ENCODE measurements around the gene RGL3.

The RGL3 gene

DNA sequence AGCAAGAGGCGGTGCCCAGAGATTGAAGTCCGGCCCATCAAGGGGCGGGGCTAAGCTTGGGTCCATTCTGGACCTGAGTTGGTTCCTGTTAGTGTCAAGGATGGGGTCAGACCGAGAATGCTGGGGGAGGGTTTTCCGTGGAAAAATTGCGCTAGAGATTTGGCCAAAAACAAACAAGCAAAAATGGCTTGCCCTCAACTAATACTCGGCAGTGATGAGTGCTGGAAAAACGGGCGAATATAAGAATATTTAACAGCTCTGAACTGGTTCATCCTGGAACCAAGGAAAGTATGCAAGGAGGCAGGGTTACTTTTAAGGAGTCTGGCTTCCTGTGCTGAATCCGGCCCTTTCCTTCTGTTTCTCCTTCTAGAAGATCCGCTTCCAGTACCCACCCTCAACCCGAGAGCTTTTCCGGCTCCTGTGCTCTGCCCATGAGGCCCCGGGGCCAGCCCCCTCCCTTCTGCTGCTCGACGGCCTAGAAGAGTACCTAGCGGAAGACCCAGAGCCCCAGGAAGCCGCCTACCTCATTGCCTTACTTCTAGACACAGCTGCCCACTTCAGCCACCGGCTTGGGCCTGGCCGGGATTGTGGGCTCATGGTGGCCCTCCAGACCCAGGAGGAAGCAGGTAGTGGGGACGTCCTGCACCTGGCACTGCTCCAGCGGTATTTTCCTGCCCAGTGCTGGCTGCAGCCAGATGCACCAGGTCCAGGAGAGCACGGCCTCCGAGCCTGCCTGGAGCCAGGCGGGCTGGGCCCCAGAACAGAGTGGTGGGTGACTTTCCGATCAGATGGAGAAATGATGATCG is 43.8 kb downstream of the RGL3 start:
- in situ Hi-C loops (cut with MboI; ENCODE audit: low sequenced_read_pairs, unreplicated experiment): no loop called here
- no peak for TF ChIP-seq CTCF (IDR thresholded peaks at IDR 0.05; ENCODE audit: borderline replicate concordance, control extremely low read depth, extremely low read depth, insufficient read depth, missing control alignments)
- peak; percentile 77 for DNase-seq (ENCODE audit: low spot score)

DNA sequence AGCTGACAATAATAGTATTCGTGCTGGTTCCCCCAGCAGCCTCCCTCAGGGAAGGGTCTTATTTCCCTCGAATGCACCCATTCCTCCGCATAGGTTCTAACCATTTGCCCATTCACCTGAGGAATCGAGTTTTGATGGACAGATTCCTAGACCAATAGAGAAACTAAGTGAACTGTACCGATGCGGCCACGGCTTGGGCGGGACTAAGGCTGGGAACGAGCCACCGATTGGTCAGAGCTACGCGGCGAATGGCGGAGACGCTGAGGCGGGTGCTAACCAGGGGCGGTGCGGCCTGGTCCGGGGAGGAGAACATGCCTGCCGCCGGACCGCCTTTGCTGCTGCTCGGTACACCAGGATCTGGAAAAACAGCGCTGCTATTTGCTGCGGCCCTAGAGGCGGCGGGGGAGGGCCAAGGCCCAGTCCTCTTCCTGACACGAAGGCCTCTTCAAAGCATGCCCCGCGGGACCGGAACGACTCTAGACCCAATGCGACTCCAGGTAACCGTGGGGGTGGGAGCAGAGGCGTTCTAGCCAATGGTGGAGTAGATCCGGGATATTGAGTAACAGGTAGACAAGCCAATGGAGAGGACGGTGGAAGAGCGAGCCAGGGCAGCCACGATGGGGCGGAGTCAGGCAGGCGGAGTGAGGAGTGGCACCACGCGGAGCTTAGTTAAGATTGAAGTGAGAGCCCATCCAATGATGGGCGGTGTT is 44.5 kb downstream of the RGL3 start, which contains the start of gene SWSAP1:
Gene SWSAP1 (plus strand): TSS at position 234 of the 710 bp plus-strand sequence. CDS start 15 bp downstream, at position 249.
- in situ Hi-C loops (cut with MboI; ENCODE audit: low sequenced_read_pairs, unreplicated experiment): no loop called here
- TF ChIP-seq CTCF (IDR thresholded peaks at IDR 0.05; ENCODE audit: borderline replicate concordance, control extremely low read depth, extremely low read depth, insufficient read depth, missing control alignments): no peak

DNA sequence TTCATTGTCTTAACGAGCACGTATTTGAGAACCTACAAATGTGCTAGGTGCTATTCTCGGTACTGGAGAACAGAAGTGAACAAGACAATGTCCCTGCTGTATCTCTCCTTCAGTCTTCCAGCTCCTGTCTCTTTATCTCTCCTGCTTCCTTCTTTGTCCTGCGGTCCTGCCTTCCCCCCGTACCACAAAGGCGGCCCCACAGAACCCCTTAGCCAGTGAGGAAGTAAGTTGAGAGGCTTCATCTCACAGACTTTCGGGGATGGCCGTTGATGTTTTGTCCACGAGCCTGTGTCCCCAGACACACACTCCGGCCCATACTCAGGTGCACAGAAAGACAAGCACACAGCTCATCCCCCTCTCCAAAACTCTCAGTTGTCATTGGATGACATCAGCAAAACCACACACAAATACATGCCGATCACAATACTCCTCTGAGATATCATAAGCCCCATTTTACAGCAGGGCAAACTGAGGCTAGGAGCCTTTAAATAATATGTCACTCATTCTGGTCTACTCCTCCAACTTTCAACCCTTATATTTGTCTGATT is 45.2 kb downstream of the RGL3 start:
- peak; percentile 41 for DNase-seq (ENCODE audit: low spot score)
- in situ Hi-C loops (cut with MboI; ENCODE audit: low sequenced_read_pairs, unreplicated experiment): no loop called here
- TF ChIP-seq CTCF (IDR thresholded peaks at IDR 0.05; ENCODE audit: borderline replicate concordance, control extremely low read depth, extremely low read depth, insufficient read depth, missing control alignments): no peak

More for the DNA sequence above, 44.5 kb downstream of the RGL3 start, which contains the start of gene SWSAP1:
- peak; percentile 98 for DNase-seq (ENCODE audit: low spot score)

DNA sequence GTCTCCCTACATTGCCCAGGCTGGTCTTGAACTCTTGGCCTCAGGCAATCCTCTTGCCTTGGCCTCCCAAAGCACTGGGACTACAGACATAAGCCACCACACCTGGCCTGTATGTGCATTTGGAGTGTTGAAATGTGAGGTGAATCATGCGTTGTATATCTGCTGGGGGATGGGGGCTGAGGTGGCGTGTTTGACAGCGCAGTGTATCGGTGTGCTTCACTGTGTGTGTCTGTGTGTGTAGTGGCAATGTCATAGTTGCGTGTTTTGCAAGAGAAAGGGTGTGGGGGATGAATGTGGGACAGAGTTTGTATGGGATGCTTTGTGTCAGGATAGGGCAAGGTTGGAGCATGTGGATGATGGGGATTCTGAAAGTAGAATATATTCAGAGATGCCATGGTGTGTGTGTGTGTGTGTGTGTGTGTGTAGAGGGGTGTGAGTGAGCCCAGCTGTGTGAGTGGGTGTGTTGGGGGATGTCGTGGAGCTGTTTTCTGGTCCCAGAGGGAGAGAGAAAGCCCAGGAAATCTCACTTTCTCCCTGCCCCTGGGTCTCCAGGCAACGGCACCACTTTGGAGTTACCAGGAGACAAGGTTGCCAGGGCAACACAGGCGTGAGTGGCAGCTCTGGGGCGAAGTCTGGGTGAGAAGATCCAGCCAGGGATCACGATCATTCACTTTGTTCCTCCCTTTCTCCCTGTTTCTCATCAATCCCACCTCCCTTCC is 45.8 kb downstream of the RGL3 start:
- no peak for TF ChIP-seq CTCF (IDR thresholded peaks at IDR 0.05; ENCODE audit: borderline replicate concordance, control extremely low read depth, extremely low read depth, insufficient read depth, missing control alignments)
- in situ Hi-C loops (cut with MboI; ENCODE audit: low sequenced_read_pairs, unreplicated experiment): no loop called here

DNA sequence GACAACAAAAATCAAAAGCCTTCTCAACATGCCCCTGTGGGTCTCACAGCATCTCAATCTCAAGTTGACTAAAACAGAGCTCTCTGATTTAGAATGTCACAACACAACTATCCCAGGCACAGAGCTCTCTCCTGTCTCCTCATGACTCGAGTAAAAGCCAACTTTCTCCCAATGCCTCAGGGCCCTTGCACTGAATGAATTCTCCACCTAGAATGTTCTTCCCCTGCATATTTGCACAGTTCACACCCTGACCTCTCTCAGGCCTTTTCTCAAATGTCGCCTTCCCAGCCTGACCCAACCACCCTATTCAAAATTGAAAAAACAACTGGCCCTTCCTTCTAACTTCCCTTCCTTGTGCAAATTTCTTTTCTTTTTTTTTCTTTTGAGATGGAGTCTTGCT is 48.4 kb downstream of the RGL3 start:
- DNase-seq (ENCODE audit: low spot score): no peak
- TF ChIP-seq CTCF (IDR thresholded peaks at IDR 0.05; ENCODE audit: borderline replicate concordance, control extremely low read depth, extremely low read depth, insufficient read depth, missing control alignments): no peak
- in situ Hi-C loops (cut with MboI; ENCODE audit: low sequenced_read_pairs, unreplicated experiment): no loop called here

More for the DNA sequence above, 45.8 kb downstream of the RGL3 start:
- no peak for DNase-seq (ENCODE audit: low spot score)

DNA sequence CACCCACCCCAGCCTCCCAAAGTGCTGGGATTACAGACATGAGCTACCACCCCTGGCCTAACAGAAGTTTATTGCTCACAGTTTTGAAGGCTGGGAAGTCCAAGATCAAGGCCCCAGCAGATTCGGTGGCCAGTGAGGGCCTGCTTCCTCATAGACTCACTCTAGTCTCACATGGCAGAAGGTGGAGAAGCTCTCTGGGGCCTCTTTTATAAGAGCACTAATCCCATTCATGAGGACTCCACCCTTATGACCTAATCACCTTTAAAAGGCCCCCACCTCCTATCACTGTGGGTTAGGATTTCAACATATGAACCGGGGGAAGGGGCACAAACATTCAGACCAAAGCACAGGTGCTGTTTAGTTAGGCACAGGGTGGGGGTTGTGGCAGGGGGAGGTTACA is 51.6 kb downstream of the RGL3 start:
- in situ Hi-C loops (cut with MboI; ENCODE audit: low sequenced_read_pairs, unreplicated experiment): no loop called here
- no peak for TF ChIP-seq CTCF (IDR thresholded peaks at IDR 0.05; ENCODE audit: borderline replicate concordance, control extremely low read depth, extremely low read depth, insufficient read depth, missing control alignments)
- DNase-seq (ENCODE audit: low spot score): no peak

All from GM13976 (cell line).